WERI-Rb-1 (cell line): ENCODE measurements around the gene PPARA.

ENCODE experiments used
- DNase-seq: peaks from one replicate; pipeline ENCODE4 v3.0.0-alpha.2; 2020
- H3K27ac ChIP-seq: fragments of 250-450 bp; sonication (Bioruptor Pico); 2 replicates; pipeline ENCODE4 v1.5.1; 2020; ENCODE audit warnings: mild to moderate bottlenecking, moderate library complexity
- H3K27me3 ChIP-seq: fragments of 250-450 bp; sonication (Bioruptor Pico); 2 replicates; pipeline ENCODE4 v1.5.1; 2021; ENCODE audit warnings: mild to moderate bottlenecking, low read depth, moderate library complexity; ENCODE audit not compliant: insufficient read depth, severe bottlenecking
- H3K36me3 ChIP-seq: fragments of 250-450 bp; sonication (Bioruptor Pico); 2 replicates; pipeline ENCODE4 v1.5.1; 2020; ENCODE audit warnings: mild to moderate bottlenecking, moderate library complexity
- H3K4me3 ChIP-seq: 2 replicates; pipeline ENCODE4 v1.5.1; 2011; ENCODE audit warnings: low read depth, mild to moderate bottlenecking, control low read depth, low read length
- H3K9me3 ChIP-seq: fragments of 250-450 bp; sonication (Bioruptor Pico); 2 replicates; pipeline ENCODE4 v1.5.1; 2021; ENCODE audit warnings: mild to moderate bottlenecking, moderate library complexity; ENCODE audit not compliant: severe bottlenecking
- TF ChIP-seq, protein P1 (sequence below): IDR thresholded peaks from 2 replicates; pipeline ENCODE4 v1.5.1; 2011; ENCODE audit warnings: low read depth, mild to moderate bottlenecking, control low read depth, inconsistent platforms, low read length

Gene PPARA

DNA sequence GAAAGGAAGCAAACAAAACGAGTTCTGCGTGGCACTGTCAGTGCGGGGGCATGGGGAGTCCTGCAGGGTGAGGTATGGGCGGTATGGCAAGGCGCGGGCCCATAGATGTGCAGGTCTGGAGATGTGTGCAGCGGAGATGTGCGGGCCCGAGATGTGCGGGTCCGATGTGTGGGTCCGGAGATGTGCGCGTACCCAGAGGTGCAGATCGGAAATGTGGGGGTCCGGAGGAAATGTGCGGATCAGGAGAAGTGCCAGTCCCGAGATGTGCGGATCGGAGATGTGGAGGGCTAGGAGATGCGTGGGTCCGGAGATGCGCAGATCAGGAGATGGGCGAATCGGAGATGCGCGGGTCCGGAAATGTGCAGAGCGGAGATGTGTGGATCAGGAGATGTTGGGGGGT lies 63.8 kb downstream of the PPARA start:
- H3K4me3 ChIP-seq, result no peak overlapping the region
- DNase-seq, result no peak
- no peaks in the 10 kb centered on the region for H3K9me3 ChIP-seq
- H3K27ac ChIP-seq, result no peak overlapping the region
- H3K36me3 ChIP-seq, result peaks cover 16% of the 10 kb centered on the region
- TF ChIP-seq, protein P1, sequence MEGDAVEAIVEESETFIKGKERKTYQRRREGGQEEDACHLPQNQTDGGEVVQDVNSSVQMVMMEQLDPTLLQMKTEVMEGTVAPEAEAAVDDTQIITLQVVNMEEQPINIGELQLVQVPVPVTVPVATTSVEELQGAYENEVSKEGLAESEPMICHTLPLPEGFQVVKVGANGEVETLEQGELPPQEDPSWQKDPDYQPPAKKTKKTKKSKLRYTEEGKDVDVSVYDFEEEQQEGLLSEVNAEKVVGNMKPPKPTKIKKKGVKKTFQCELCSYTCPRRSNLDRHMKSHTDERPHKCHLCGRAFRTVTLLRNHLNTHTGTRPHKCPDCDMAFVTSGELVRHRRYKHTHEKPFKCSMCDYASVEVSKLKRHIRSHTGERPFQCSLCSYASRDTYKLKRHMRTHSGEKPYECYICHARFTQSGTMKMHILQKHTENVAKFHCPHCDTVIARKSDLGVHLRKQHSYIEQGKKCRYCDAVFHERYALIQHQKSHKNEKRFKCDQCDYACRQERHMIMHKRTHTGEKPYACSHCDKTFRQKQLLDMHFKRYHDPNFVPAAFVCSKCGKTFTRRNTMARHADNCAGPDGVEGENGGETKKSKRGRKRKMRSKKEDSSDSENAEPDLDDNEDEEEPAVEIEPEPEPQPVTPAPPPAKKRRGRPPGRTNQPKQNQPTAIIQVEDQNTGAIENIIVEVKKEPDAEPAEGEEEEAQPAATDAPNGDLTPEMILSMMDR, result no peak
- no peaks in the 10 kb centered on the region for H3K27me3 ChIP-seq

DNA sequence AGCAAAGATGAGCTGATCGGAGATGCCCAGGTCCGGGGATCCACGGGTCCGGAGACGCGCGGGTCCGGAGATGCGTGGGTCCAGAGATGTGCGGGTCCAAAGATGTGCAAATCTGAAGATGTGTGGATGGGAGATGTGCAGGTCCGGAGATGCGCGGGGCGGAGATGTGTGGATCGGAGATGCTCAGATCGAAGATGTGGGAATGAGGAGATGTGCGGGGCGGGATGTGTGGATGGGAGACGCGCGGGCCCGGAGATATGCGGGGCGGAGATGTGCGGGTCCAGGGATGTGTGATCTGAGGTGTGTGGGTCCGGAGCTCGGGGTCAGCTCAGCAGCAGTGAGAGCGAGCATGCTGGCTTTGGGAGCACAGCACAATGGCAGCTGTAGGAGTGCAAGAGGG lies 64.3 kb downstream of the PPARA start:
- H3K36me3 ChIP-seq, result peaks cover 21% of the 10 kb centered on the region

DNA sequence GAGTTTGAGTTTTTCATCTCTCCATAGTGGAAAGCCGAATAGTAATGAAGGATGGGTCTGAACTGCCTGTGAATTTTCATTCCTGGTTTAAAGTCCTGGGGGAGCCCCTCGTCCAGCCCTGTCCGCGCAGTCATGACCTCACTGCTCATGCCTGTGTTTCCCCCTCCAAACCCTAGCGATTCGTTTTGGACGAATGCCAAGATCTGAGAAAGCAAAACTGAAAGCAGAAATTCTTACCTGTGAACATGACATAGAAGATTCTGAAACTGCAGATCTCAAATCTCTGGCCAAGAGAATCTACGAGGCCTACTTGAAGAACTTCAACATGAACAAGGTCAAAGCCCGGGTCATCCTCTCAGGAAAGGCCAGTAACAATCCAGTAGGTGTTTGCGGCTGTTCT lies 69.3 kb downstream of the PPARA start:
- no peaks in the 10 kb centered on the region for H3K27me3 ChIP-seq
- no peak for DNase-seq
- TF ChIP-seq, protein P1, result no peak
- H3K4me3 ChIP-seq, result no peak overlapping the region
- no peak overlapping the region for H3K27ac ChIP-seq
- peaks cover 26% of the 10 kb centered on the region for H3K36me3 ChIP-seq
- H3K9me3 ChIP-seq, result no peaks in the 10 kb centered on the region

More for the DNA sequence above, 64.3 kb downstream of the PPARA start:
- TF ChIP-seq, protein P1, result no peak
- no peak for DNase-seq
- no peak overlapping the region for H3K4me3 ChIP-seq
- no peaks in the 10 kb centered on the region for H3K27me3 ChIP-seq
- no peak overlapping the region for H3K27ac ChIP-seq
- H3K9me3 ChIP-seq, result no peaks in the 10 kb centered on the region

DNA sequence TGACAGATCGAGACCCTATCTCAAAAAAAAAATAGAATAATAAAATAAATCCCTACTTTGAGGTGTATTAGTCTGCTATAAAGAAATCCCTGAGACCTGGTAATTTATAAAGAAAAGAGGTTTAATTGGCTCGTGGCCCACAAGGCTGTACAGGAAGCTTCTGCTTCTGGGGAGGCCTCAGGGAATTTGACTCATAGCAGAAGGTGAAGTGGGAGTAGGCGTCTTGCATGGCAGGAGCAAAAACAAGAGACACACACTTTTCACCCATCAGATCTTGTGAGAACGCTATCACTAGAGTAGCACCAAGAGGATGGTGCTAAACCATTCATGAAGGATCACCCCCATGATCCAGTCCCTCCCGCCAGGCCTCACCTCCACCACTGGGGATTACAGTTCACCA lies 70.6 kb downstream of the PPARA start:
- TF ChIP-seq, protein P1, result no peak
- Histone ChIP-seq H3K27ac (no peak overlapping the region), H3K27me3 (no peaks in the 10 kb centered on the region), H3K4me3 (no peak overlapping the region), H3K9me3 (no peaks in the 10 kb centered on the region), H3K36me3 (peaks cover 20% of the 10 kb centered on the region)
- DNase-seq, result no peak

DNA sequence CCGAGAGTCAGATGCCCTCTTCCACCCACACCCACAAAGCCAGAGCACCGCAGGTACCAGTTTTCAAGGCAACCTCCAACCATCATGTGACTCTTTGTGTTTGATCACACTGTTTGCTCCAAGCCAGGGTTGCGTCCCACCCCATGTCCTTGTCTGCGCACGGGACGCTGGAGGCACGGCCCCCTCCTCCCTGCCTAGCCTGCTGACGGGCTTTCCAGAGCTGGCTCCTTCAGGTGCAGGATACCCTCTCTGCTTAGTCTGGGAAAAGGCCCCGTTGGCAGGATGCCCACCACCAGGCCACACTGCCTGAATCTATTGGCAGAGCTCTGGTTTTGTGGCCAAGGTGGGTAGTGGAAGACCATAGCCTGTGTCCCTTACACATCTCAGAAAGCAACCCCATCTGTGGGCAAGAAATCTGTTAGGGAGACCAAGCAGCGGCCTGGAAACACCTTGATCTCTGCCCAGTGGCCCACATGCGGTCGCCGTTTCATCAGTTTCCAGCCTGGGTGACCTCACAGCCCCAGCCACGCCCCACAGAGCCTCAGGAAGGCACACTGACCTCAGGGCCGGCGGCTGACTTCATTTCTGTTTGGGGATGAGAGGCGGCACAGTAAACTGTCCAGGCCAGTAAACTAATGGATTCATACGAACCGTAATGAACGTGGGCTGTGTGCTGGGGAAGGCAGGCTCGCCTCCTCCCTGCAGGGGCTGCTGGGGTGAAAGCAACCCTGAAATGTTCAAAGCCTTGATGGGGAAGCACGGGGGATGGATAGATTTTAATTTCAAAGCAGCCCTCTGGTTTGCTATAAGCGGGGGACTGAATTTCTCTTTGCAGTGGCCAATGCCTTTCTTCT lies 73.9 kb downstream of the PPARA start:
- Histone ChIP-seq H3K27me3 (no peaks in the 10 kb centered on the region), H3K4me3 (no peak overlapping the region), H3K36me3 (peaks cover 12% of the 10 kb centered on the region), H3K9me3 (no peaks in the 10 kb centered on the region), H3K27ac (no peak overlapping the region)
- TF ChIP-seq, protein P1, result no peak
- DNase-seq, result no peak

DNA sequence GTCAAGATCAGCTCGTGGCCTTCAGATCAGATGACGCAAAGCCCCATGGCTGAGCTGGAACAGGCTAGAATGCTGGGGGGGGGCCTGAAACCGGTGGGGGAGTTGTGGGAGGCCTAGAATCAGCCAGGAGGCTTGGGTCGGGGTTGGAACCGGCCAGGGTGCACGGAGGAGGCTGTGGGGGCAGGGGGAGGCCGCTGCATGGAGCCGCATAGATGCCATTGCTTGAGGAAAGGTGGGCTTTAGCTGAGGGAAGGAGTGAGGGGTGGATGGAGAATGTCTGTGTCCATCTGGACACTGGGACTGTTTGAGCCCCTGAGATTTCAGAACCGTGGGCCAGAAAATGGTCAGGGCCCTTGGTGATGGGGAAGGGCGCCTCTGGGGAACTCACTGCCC lies 74.6 kb downstream of the PPARA start:
- H3K36me3 ChIP-seq, result peaks cover 6% of the 10 kb centered on the region
- H3K4me3 ChIP-seq, result no peak overlapping the region
- DNase-seq, result no peak
- no peak overlapping the region for H3K27ac ChIP-seq
- TF ChIP-seq, protein P1, result no peak
- no peaks in the 10 kb centered on the region for H3K9me3 ChIP-seq
- no peaks in the 10 kb centered on the region for H3K27me3 ChIP-seq
